Endodermal cell (in vitro differentiated cells): ENCODE data around the gene ZNF76. TPM values are rescaled to one million over a fixed set of nuclear protein-coding genes. Genes with fewer than 3 reads are reported as not detected.

Experiments
- DNase-seq: peaks from one replicate; pipeline ENCODE4 v3.0.0-alpha.2; 2017
- H3K27ac ChIP-seq: 2 replicates; pipeline ENCODE4 v1.5.1; 2013; ENCODE audit warnings: mild to moderate bottlenecking, low read depth, low read length, moderate library complexity
- H3K27me3 ChIP-seq: 2 replicates; pipeline ENCODE4 v1.6.1; 2013; ENCODE audit warnings: mild to moderate bottlenecking, low read length, moderate library complexity; ENCODE audit not compliant: insufficient read depth, control insufficient read depth, poor library complexity, severe bottlenecking
- H3K36me3 ChIP-seq: 2 replicates; pipeline ENCODE4 v1.7.0; 2013; ENCODE audit warnings: mild to moderate bottlenecking, low read length, moderate library complexity; ENCODE audit not compliant: control insufficient read depth, insufficient read depth
- H3K4me1 ChIP-seq: one replicate; pipeline ENCODE4 v1.7.0; 2013; ENCODE audit warnings: low read length; ENCODE audit not compliant: control insufficient read depth, insufficient read depth
- H3K4me3 ChIP-seq: 2 replicates; pipeline ENCODE4 v1.5.1; 2013; ENCODE audit warnings: mild to moderate bottlenecking, low read length, moderate library complexity
- H3K9ac ChIP-seq: 2 replicates; pipeline ENCODE4 v1.6.1; 2013; ENCODE audit warnings: mild to moderate bottlenecking, low read length, moderate library complexity; ENCODE audit not compliant: poor library complexity, severe bottlenecking; ENCODE audit errors: extremely low read depth
- H3K9me3 ChIP-seq: 2 replicates; pipeline ENCODE4 v1.6.1; 2013; ENCODE audit warnings: mild to moderate bottlenecking, low read length, moderate library complexity; ENCODE audit not compliant: control insufficient read depth
- H3K27ac Mint-ChIP-seq: 2 replicates; pipeline ENCODE4 v1.8.0; 2020; ENCODE audit warnings: mixed read lengths
- H3K27me3 Mint-ChIP-seq: 2 replicates; pipeline ENCODE4 v1.8.0; 2021; ENCODE audit warnings: mild to moderate bottlenecking, mixed read lengths; ENCODE audit not compliant: insufficient read depth
- H3K36me3 Mint-ChIP-seq: 2 replicates; pipeline ENCODE4 v1.8.0; 2020; ENCODE audit warnings: low read depth, mixed read lengths
- H3K4me1 Mint-ChIP-seq: 2 replicates; pipeline ENCODE4 v1.8.0; 2020; ENCODE audit warnings: mixed read lengths
- H3K4me3 Mint-ChIP-seq: 2 replicates; pipeline ENCODE4 v1.8.0; 2020; ENCODE audit warnings: mild to moderate bottlenecking, moderate library complexity, mixed read lengths
- H3K9me3 Mint-ChIP-seq: 2 replicates; pipeline ENCODE4 v1.8.0; 2020; ENCODE audit warnings: mild to moderate bottlenecking, mixed read lengths
- WGBS, 2 experiments: methylation state at CpG; one replicate each; pipeline versions ENCODE4 v1.1.5 to v1.1.7; 2013; ENCODE audit warnings: missing lambda C conversion rate in 2 of 2, mixed read lengths in 1 of 2; ENCODE audit not compliant: insufficient coverage in 1 of 2, insufficient read length in 1 of 2; 5-methylcytosine and 5-hydroxymethylcytosine counted together
- total RNA-seq, 2 donors: library from RNA; stranded (reverse); fragmentation: NEBNext Ultra II Directional in 1 of 2; extraction: Animal tissue kit (Norgen Biotek cat#: 25700) in 1 of 2; gene quantifications; 2 replicates in 1 of 2; 3 replicates in 1 of 2; pipeline ENCODE4 v1.2.1, GENCODE V29; 2021
- TF ChIP-seq, protein P1 (sequence below): fragments of 200-600 bp; sonication (generic); conservative IDR thresholded peaks from 2 replicates; pipeline ENCODE4 v1.5.0; 2021; ENCODE audit warnings: antibody characterized with exemption, mild to moderate bottlenecking

The ZNF76 gene
- total RNA-seq, 2 donors from 2014 or later, result 39.0 to 42.9 TPM

DNA sequence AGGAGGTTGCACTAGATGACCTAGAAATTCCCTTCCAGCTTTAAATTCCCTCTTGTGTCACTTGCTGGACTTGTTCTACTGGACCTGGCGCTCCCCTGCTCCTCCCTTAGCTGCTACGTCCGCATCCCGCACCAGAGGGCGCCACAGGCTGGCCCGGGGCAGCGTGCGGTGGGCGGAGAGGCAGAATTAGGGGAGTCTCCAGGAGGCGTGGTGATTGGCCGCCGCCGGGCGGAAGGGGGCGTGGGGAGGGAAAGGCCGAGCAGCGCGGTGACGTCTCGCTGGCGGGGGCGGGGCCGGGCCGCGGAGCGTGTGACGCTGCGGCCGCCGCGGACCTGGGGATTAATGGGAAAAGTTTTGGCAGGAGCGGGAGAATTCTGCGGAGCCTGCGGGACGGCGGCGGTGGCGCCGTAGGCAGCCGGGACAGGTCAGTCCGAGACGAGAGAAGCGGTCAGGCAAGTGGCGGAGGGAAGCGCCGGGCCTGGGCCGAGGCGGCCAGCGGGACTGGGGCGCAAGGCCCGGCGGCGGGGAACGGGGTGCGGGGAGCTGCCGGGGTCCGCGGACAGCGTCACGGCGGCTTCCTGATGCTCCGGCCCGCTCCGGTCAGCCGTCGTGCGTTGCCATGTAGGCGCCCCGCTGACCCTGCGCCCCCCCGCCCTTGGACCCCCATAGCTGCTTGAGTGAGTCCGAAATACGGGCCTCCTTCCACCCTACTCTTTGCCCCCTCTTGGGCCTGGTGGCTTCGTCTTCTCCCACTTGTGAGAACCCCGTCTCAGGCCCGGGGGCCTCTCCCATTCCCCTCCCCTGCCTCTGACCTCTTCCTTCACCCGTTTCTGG is 82.9 kb downstream of the ZNF76 start, which contains the start of gene PPARD:
Gene PPARD (plus strand): TSS at position 301 of the 834 bp plus-strand sequence. CDS start 68,530 bp downstream, outside the sequence.
- no peaks in the 10 kb centered on the region for H3K27me3 ChIP-seq
- peak within 1 kb of the TSS; percentile 95 for H3K27ac Mint-ChIP-seq
- no peak within 1 kb of the TSS for H3K27ac ChIP-seq
- peaks cover 7% of the 10 kb centered on the region for H3K4me1 Mint-ChIP-seq
- TF ChIP-seq, protein P1, sequence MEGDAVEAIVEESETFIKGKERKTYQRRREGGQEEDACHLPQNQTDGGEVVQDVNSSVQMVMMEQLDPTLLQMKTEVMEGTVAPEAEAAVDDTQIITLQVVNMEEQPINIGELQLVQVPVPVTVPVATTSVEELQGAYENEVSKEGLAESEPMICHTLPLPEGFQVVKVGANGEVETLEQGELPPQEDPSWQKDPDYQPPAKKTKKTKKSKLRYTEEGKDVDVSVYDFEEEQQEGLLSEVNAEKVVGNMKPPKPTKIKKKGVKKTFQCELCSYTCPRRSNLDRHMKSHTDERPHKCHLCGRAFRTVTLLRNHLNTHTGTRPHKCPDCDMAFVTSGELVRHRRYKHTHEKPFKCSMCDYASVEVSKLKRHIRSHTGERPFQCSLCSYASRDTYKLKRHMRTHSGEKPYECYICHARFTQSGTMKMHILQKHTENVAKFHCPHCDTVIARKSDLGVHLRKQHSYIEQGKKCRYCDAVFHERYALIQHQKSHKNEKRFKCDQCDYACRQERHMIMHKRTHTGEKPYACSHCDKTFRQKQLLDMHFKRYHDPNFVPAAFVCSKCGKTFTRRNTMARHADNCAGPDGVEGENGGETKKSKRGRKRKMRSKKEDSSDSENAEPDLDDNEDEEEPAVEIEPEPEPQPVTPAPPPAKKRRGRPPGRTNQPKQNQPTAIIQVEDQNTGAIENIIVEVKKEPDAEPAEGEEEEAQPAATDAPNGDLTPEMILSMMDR, result peak; percentile 97
- no peaks in the 10 kb centered on the region for H3K4me1 ChIP-seq
- peaks cover 10% of the 10 kb centered on the region for H3K27me3 Mint-ChIP-seq
- H3K9ac ChIP-seq, result peak within 1 kb of the TSS; percentile 68
- peak within 1 kb of the TSS; percentile 80 for H3K4me3 Mint-ChIP-seq
- DNase-seq, result peak; percentile 100
- H3K4me3 ChIP-seq, result peak within 1 kb of the TSS; percentile 96
- peaks cover 3% of the 10 kb centered on the region for H3K36me3 Mint-ChIP-seq
- no peaks in the 10 kb centered on the region for H3K9me3 ChIP-seq
- peaks cover 11% of the 10 kb centered on the region for H3K9me3 Mint-ChIP-seq
- H3K36me3 ChIP-seq, result no peaks in the 10 kb centered on the region
- WGBS, 2 experiments, result 0 to 3% methylated on average over 20 to 77 of the region's 77 CpGs

DNA sequence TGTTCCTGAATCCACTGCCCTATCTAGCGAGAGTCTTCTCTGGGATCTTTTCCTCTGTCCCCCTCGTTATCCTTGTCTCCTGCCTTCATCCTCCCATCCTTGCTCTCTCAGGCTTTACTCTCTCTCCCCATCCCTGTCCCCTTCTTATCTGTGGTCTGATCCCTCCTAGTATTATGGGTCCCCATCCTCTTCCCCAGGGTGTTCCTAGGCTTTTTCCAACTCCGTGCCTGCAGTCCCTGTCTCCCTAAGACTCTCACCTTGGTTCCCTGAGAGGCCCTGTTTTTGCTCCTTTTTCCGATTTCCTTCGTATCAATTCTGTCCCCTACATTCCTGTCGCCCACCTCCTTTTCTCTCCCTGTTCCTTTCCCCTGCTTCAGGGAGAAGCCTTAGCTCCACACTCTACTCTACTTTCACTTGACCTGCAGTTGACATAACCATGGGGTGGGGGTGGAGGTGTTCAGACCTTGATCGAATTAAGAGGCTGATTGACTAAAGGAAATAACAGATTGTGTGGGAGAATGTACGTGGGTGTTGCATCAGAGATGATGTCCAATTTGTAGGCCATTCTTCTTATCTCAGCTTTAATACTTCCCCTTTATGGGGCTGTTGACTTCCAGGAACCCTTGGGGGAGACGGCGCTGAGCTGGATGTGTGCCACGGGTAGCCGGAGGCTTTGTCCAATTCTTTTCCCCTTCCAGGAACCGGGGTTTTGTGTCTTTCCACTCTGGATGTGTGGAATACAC is 83.7 kb downstream of the ZNF76 start:
- Mint-ChIP-seq H3K36me3 (peaks cover 6% of the 10 kb centered on the region), H3K9me3 (peaks cover 11% of the 10 kb centered on the region), H3K27ac (peak overlapping the region; percentile 76), H3K4me1 (peaks cover 9% of the 10 kb centered on the region), H3K27me3 (peaks cover 5% of the 10 kb centered on the region), H3K4me3 (peak overlapping the region; percentile 80)
- WGBS, 2 experiments, result 59 to 63% methylated on average over 6 to 13 of the region's 13 CpGs
- H3K9me3 ChIP-seq, result no peaks in the 10 kb centered on the region
- no peaks in the 10 kb centered on the region for H3K27me3 ChIP-seq
- H3K4me3 ChIP-seq, result peak overlapping the region; percentile 96
- TF ChIP-seq, protein P1, result no peak
- no peaks in the 10 kb centered on the region for H3K4me1 ChIP-seq
- no peaks in the 10 kb centered on the region for H3K36me3 ChIP-seq
- no peak overlapping the region for H3K27ac ChIP-seq
- DNase-seq, result no peak
- peak overlapping the region; percentile 68 for H3K9ac ChIP-seq

DNA sequence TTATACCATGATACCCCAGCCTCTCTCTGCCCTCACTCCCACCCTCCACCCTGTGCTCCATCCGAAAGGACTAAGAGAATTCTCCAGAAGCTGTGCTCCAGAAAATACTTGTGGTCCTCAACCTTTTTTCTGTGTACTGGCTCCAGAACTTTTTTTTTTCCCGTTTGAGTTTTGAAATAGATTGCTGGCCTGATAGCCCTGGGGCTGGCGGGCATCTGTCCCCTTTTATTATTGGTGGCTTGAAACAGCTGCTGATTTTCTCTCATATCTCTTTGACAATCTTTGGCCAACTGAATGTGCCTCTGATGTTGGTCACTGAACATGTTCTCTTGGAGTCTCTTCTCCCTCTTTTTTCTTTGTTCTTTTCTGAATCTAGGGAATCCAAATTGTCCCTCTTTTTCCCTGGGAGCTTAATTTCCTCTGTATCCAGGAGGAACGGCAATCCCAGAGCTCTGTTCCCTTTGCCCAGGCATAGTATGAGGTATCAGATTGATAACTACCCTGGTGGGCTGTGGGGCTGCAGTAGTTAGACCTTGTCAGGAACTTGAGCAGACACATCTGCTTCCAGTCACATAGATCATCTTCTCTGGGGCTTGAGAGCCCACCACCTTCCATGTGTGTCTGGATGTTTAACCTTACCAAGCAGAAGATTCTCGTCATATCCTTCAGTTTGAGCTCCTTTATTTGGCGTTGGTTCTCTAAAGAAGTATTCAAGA is 84.5 kb downstream of the ZNF76 start:
- H3K4me3 Mint-ChIP-seq, result peak overlapping the region; percentile 80
- peaks cover 11% of the 10 kb centered on the region for H3K36me3 Mint-ChIP-seq
- TF ChIP-seq, protein P1, result no peak
- no peaks in the 10 kb centered on the region for H3K27me3 ChIP-seq
- no peak overlapping the region for H3K27ac ChIP-seq
- no peak for DNase-seq
- 86 to 93% methylated on average over 6 of the region's 6 CpGs for WGBS, 2 experiments
- no peak overlapping the region for H3K27ac Mint-ChIP-seq
- peaks cover 11% of the 10 kb centered on the region for H3K4me1 Mint-ChIP-seq
- H3K4me1 ChIP-seq, result no peaks in the 10 kb centered on the region
- H3K4me3 ChIP-seq, result peak overlapping the region; percentile 96
- no peaks in the 10 kb centered on the region for H3K36me3 ChIP-seq
- no peaks in the 10 kb centered on the region for H3K9me3 ChIP-seq
- H3K27me3 Mint-ChIP-seq, result peaks cover 4% of the 10 kb centered on the region
- H3K9me3 Mint-ChIP-seq, result peaks cover 9% of the 10 kb centered on the region
- no peak overlapping the region for H3K9ac ChIP-seq
